Raji (cell line): Measurements from ENCODE around the gene COL5A2.

ENCODE experiments used
- POLR2A ChIP-seq: IDR thresholded peaks from 2 replicates; pipeline ENCODE4 v1.6.1; 2011; ENCODE audit warnings: low read depth, low read length, control low read depth; ENCODE audit not compliant: insufficient read depth

COL5A2 gene

GRCh38 chr2:189190685-189191084 is 11.1 kb upstream of the COL5A2 start:
- TF ChIP-seq POLR2A, result no peak

GRCh38 chr2:189188115-189188805 is 8.7 kb upstream of the COL5A2 start:
- TF ChIP-seq POLR2A, result no peak

- no peak for TF ChIP-seq POLR2A
Observed at GRCh38 chr2:189183170-189183569, 3.6 kb upstream of the COL5A2 start.

- no peak for TF ChIP-seq POLR2A
Observed at GRCh38 chr2:189181706-189182105, 2.1 kb upstream of the COL5A2 start.

GRCh38 chr2:189178726-189179569 is 613 bp downstream of the COL5A2 start:
- TF ChIP-seq POLR2A, result no peak

GRCh38 chr2:189178054-189178453 is 1.5 kb downstream of the COL5A2 start:
- TF ChIP-seq POLR2A, result no peak

GRCh38 chr2:189177251-189177840 is 2.2 kb downstream of the COL5A2 start:
- TF ChIP-seq POLR2A, result no peak

GRCh38 chr2:189176516-189176915 is 3.0 kb downstream of the COL5A2 start:
- no peak for TF ChIP-seq POLR2A

GRCh38 chr2:189175869-189176433 is 3.6 kb downstream of the COL5A2 start:
- TF ChIP-seq POLR2A, result no peak

GRCh38 chr2:189171956-189172609 is 7.5 kb downstream of the COL5A2 start:
- TF ChIP-seq POLR2A, result no peak

GRCh38 chr2:189168856-189169499 is 10.6 kb downstream of the COL5A2 start:
- TF ChIP-seq POLR2A, result no peak

- TF ChIP-seq POLR2A, result no peak
Observed at GRCh38 chr2:189165656-189166380, 13.7 kb downstream of the COL5A2 start.

GRCh38 chr2:189164746-189165145 is 14.8 kb downstream of the COL5A2 start:
- no peak for TF ChIP-seq POLR2A

GRCh38 chr2:189163889-189164288 is 15.7 kb downstream of the COL5A2 start:
- TF ChIP-seq POLR2A, result no peak
